Stimulated activated CD8-positive, alpha-beta memory T cell treated with anti-CD3 and anti-CD28 coated beads, Interleukin-4, amount 100 ng/mL, for 4 hours (primary cell): ENCODE data around the gene SEMA3G.

Experiments
- DNase-seq, 2 donors: peaks; one replicate each; pipeline ENCODE4 v3.0.0-alpha.2; 2020; ENCODE audit warnings: low read depth in 2 of 2, low spot score in 1 of 2

The SEMA3G gene

GRCh38 chr3:52440249-52440551 lies 4.7 kb downstream of the SEMA3G start:
- no peak for DNase-seq

- no peak for DNase-seq
Measured at GRCh38 chr3:52439426-52440248, 5.3 kb downstream of the SEMA3G start.

GRCh38 chr3:52438579-52439425 lies 6.1 kb downstream of the SEMA3G start:
- no peak for DNase-seq

GRCh38 chr3:52438104-52438376 lies 6.9 kb downstream of the SEMA3G start:
- DNase-seq: no peak

- no peak for DNase-seq
Measured at GRCh38 chr3:52437326-52438103, 7.4 kb downstream of the SEMA3G start.

GRCh38 chr3:52436500-52437149 lies 8.3 kb downstream of the SEMA3G start:
- DNase-seq: no peak

- DNase-seq: no peak
Measured at GRCh38 chr3:52435246-52436101, 9.4 kb downstream of the SEMA3G start.

- no peak for DNase-seq
Measured at GRCh38 chr3:52434491-52435115, 10.3 kb downstream of the SEMA3G start.

GRCh38 chr3:52433996-52434479 lies 10.9 kb downstream of the SEMA3G start:
- DNase-seq: no peak

GRCh38 chr3:52433328-52433995 lies 11.4 kb downstream of the SEMA3G start:
- no peak for DNase-seq

- DNase-seq: no peak
Measured at GRCh38 chr3:52432691-52433141, 12.2 kb downstream of the SEMA3G start.

- no peak for DNase-seq
Measured at GRCh38 chr3:52432225-52432624, 12.7 kb downstream of the SEMA3G start.

GRCh38 chr3:52431459-52432223 lies 13.3 kb downstream of the SEMA3G start:
- DNase-seq: no peak

GRCh38 chr3:52430416-52430810 lies 14.5 kb downstream of the SEMA3G start:
- DNase-seq: no peak

GRCh38 chr3:52429779-52430415 lies 15.0 kb downstream of the SEMA3G start:
- DNase-seq: no peak

- no peak for DNase-seq
Measured at GRCh38 chr3:52429031-52429430, 15.9 kb downstream of the SEMA3G start.

GRCh38 chr3:52428151-52429005 lies 16.5 kb downstream of the SEMA3G start:
- DNase-seq: no peak
